ENCODE measurements around the gene C4orf36.

- TF ChIP-seq YY1 (IDR thresholded peaks at IDR 0.05; ENCODE audit: insufficient read depth, insufficient read length): no peak
- TF ChIP-seq SUZ12 (IDR thresholded peaks at IDR 0.05; ENCODE audit: extremely low read depth, insufficient read depth, insufficient read length): no peak
Measured at GRCh38 chr4:86935853-86936733, 43.9 kb upstream of the C4orf36 start.

Data from NT2/D1 (cell line).